Neural crest cell (in vitro differentiated cells): ENCODE measurements around the gene AXIN2. TPM values are rescaled to one million over a fixed set of nuclear protein-coding genes. Genes with fewer than 3 reads are reported as not detected.

Experiments used
- DNase-seq: peaks from one replicate; pipeline ENCODE4 v3.0.0; 2021; ENCODE audit warnings: low read depth, mixed read lengths, low spot score
- H3K27ac Mint-ChIP-seq: one replicate; pipeline ENCODE4 v1.8.0; 2021; ENCODE audit warnings: mild to moderate bottlenecking, mixed read lengths; ENCODE audit not compliant: unreplicated experiment
- H3K27me3 Mint-ChIP-seq: 2 replicates; pipeline ENCODE4 v1.8.0; 2021; ENCODE audit warnings: low read depth, mild to moderate bottlenecking, mixed read lengths
- H3K36me3 Mint-ChIP-seq: 2 replicates; pipeline ENCODE4 v1.8.0; 2021; ENCODE audit warnings: low read depth, mild to moderate bottlenecking, mixed read lengths
- H3K4me1 Mint-ChIP-seq: 2 replicates; pipeline ENCODE4 v1.8.0; 2021; ENCODE audit warnings: mixed read lengths
- H3K4me3 Mint-ChIP-seq: one replicate; pipeline ENCODE4 v1.8.0; 2021; ENCODE audit warnings: mild to moderate bottlenecking, mixed read lengths
- H3K9me3 Mint-ChIP-seq: 2 replicates; pipeline ENCODE4 v1.8.0; 2021; ENCODE audit warnings: mixed read lengths
- total RNA-seq: library from RNA; stranded (reverse); gene quantifications from 2 replicates; pipeline ENCODE4 v1.2.1, GENCODE V29; 2021
- TF ChIP-seq, protein P1 (sequence below): fragments of 200-600 bp; sonication (generic); conservative IDR thresholded peaks from 2 replicates; pipeline ENCODE4 v1.5.0; 2021; ENCODE audit warnings: antibody characterized with exemption, mild to moderate bottlenecking

AXIN2 gene
- total RNA-seq, 1 donor from 2014 or later, result 66.5 TPM

DNA sequence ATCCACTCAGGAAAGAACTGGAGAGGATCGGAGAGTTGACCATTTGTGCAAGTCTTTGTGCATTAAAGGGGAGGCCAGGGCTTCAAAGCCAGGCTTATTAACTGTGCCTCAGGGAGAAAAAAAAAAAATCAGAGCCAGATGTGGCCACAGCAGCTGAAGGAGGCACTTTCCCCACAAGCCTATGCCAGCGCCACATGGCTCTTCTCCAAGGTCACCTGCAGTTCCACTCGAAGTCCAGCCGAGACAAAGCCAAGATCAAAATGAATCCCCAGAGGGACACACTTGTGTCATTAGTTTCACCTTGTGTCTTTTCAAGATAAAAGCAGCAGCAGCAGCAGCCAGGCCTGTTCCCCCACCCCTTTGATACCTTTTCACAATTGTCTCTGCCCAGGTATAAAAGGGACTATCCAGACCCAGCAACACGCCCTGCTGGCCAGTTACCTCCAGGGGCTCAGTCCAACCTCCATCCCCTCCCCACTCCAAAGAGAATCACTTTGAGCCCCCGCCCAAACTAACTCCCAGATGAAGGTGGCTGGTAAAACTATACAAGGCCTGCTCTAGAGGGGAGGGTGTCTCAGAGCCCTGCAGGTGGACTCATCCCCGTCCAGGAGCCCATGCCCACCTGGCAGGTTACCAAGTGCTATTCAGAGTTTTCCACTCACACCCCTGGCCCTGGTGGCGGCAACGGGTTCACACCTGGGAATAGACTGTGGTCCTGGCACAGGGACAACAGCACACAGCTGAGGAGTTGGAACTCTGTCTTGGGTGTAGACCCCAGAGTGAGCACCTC, 29.2 kb downstream of the AXIN2 start:
- TF ChIP-seq, protein P1, sequence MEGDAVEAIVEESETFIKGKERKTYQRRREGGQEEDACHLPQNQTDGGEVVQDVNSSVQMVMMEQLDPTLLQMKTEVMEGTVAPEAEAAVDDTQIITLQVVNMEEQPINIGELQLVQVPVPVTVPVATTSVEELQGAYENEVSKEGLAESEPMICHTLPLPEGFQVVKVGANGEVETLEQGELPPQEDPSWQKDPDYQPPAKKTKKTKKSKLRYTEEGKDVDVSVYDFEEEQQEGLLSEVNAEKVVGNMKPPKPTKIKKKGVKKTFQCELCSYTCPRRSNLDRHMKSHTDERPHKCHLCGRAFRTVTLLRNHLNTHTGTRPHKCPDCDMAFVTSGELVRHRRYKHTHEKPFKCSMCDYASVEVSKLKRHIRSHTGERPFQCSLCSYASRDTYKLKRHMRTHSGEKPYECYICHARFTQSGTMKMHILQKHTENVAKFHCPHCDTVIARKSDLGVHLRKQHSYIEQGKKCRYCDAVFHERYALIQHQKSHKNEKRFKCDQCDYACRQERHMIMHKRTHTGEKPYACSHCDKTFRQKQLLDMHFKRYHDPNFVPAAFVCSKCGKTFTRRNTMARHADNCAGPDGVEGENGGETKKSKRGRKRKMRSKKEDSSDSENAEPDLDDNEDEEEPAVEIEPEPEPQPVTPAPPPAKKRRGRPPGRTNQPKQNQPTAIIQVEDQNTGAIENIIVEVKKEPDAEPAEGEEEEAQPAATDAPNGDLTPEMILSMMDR, result no peak
- H3K36me3 Mint-ChIP-seq, result peaks cover 44% of the 10 kb centered on the region
- H3K9me3 Mint-ChIP-seq, result no peaks in the 10 kb centered on the region
- peak overlapping the region; percentile 74 for H3K4me3 Mint-ChIP-seq
- H3K27me3 Mint-ChIP-seq, result no peaks in the 10 kb centered on the region
- H3K27ac Mint-ChIP-seq, result peak overlapping the region; percentile 97
- H3K4me1 Mint-ChIP-seq, result peaks cover 58% of the 10 kb centered on the region
- DNase-seq, result no peak

DNA sequence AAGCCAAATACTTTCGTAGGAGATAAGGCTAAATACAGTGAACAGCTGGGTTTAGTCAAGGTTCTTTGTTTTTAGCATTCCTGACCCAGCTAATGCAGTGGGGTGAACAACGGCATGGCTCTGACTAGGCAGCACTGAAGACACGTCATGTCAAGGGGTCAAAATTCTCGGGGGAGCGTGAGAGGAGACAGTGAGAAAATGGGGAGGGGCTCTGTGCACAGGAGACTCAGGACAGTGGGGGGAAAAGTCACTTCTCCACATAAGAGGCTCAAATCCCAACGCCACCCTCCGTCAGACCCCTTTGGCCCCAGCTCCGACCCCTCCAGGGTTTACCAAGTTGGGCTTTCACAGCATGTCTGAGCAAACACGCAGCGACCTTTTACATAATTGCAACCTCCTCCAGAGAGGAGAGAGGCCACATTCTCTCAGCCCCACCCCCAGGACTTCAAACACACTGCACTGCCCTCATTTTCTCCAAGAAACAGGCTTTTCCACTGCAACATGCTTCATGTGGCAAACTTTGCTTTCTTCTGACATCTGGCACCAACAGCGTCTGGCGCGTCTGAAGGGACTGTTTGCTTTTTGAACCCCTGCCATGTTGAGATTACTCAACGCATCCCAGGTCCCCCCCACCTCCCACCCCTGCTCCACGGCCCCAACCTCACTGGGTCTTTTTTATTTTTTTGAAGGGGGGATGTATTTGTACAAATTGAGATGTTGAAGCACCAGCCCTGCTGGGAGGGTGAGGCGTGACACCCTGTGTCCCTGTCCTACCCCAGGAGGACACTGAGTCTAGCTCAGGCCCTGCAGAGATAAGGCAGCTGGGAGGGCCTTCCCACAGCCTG, 30.0 kb downstream of the AXIN2 start:
- Mint-ChIP-seq H3K27ac (peak overlapping the region; percentile 97), H3K4me1 (peaks cover 58% of the 10 kb centered on the region), H3K4me3 (peak overlapping the region; percentile 74), H3K9me3 (no peaks in the 10 kb centered on the region), H3K36me3 (peaks cover 46% of the 10 kb centered on the region), H3K27me3 (no peaks in the 10 kb centered on the region)
- TF ChIP-seq, protein P1, result peak; percentile 64
- peak; percentile 49 for DNase-seq

DNA sequence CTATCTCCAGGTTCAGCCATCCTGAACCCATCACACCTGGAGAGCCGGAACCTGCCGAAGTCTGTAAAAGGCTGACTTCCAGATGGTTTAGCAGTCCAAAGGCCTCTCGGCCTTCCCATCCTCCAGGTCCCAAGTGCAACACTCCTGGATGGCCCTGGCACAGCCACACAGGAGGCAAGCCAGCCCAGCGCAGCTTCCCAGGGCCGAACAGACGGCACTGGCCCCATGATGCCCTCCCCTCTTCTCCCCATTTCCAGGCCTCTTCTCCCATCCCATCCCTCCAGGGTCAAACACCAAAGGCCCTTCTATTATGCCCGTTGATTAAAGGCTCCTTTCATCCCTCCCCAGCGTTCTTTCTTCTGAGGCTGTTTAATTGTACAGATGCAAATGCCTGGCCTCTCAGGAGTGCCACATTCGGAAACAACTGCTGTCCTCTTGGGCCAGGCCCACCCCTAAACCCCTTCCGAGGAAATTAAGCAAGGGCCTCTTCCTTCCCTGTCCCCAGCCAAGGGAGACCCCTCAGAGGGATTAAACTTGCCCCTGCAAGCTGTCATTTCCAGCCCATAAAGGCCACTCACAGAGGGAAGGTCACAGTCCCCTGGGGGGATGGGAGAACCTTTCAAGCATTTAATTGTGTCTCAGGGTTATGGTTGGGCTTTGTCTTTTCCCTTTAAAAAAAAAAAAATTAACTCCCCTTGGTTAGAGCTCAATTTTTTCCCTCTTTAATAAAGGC, 30.8 kb downstream of the AXIN2 start:
- Mint-ChIP-seq H3K9me3 (no peaks in the 10 kb centered on the region), H3K27ac (peak overlapping the region; percentile 97), H3K4me1 (peaks cover 54% of the 10 kb centered on the region), H3K36me3 (peaks cover 49% of the 10 kb centered on the region), H3K27me3 (no peaks in the 10 kb centered on the region), H3K4me3 (peak overlapping the region; percentile 74)
- TF ChIP-seq, protein P1, result no peak
- peak; percentile 48 for DNase-seq

DNA sequence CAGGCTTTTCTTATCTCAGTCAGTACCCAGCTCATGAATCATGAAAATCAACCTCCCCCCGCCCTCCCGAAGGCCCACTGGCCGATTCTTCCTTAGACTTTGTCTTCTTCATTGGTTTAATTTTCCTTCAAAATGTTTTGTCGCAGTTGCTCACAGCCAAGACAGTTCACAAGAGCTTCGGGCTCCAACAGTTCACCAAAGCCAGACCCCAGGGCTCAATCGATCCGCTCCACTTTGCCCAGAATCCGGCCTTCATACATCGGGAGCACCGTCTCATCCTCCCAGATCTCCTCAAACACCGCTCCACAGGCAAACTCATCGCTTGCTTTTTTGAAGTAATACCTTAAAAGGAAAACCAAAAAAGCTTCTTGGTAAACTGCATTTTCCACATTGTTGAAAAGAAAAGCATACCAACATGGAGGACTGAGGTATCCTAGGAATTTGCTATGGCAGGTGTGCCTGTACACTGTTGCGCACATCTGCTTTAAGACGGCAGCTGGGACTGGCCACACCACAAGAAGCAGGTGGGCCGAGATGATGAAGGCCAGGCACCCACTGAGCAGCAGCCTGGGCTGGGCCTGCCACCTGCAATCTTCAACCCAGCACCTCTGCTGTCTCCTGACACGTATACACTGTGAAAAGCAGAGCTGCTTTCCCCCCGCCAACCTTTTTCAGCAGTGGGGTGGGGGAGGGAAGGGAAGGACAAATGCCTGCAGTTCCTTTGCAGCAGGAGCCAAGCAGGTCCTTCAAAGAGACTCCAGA, 31.5 kb downstream of the AXIN2 start:
- Mint-ChIP-seq H3K4me3 (peak overlapping the region; percentile 74), H3K27ac (peak overlapping the region; percentile 97), H3K4me1 (peaks cover 50% of the 10 kb centered on the region), H3K9me3 (no peaks in the 10 kb centered on the region), H3K27me3 (no peaks in the 10 kb centered on the region), H3K36me3 (peaks cover 42% of the 10 kb centered on the region)
- DNase-seq, result no peak
- TF ChIP-seq, protein P1, result no peak
